HepG2 (cell line): ENCODE results near the gene ATAD3C. TPM values are rescaled to one million over a fixed set of nuclear protein-coding genes. Genes with fewer than 3 reads are reported as not detected.

Experiments used
- CEBPG ChIP-seq: IDR thresholded peaks from 2 replicates; pipeline ENCODE4 v1.6.1; 2016
- CREB1 ChIP-seq, 2 experiments: fragments of 450-650 bp in 1 of 2; IDR thresholded peaks; 2 replicates each; pipeline ENCODE4 v1.6.1; 2016 to 2017; ENCODE audit warnings: control low read depth in 1 of 2, mild to moderate bottlenecking in 1 of 2, missing compliant biosample characterization in 1 of 2, missing genetic modification characterization in 1 of 2
- HHEX ChIP-seq: IDR thresholded peaks from 2 replicates; pipeline ENCODE4 v1.6.1; 2016; ENCODE audit warnings: control low read depth
- JUN ChIP-seq: sonication (generic); formaldehyde crosslinking; IDR thresholded peaks from 2 replicates; pipeline ENCODE4 v1.4.0; 2020; ENCODE audit warnings: mild to moderate bottlenecking, missing genetic modification reagents
- KDM5A ChIP-seq: fragments of 200-600 bp; sonication (generic); IDR thresholded peaks from 2 replicates; pipeline ENCODE4 v1.7.0; 2018; ENCODE audit warnings: antibody characterized with exemption, mild to moderate bottlenecking, low read length, borderline replicate concordance
- MXI1 ChIP-seq: IDR thresholded peaks from 3 replicates; pipeline ENCODE4 v1.6.1; 2012; ENCODE audit warnings: low read depth, low read length, inconsistent platforms, borderline replicate concordance
- NBN ChIP-seq: fragments of 450-650 bp; conservative IDR thresholded peaks from 2 replicates; pipeline ENCODE4 v1.6.1; 2017
- NFYB ChIP-seq: sonication (generic); formaldehyde crosslinking; IDR thresholded peaks from 2 replicates; pipeline ENCODE4 v1.4.0; 2020; ENCODE audit warnings: missing genetic modification reagents
- SMC3 ChIP-seq: IDR thresholded peaks from 2 replicates; pipeline ENCODE4 v1.6.1; 2011; ENCODE audit warnings: low read length, improper control_type of control experiment
- TBX3 ChIP-seq: fragments of 450-650 bp; IDR thresholded peaks from 2 replicates; pipeline ENCODE4 v1.6.1; 2017; ENCODE audit warnings: antibody characterized with exemption, mild to moderate bottlenecking, inconsistent platforms, borderline replicate concordance
- ZFP36L1 ChIP-seq: sonication (generic); formaldehyde crosslinking; IDR thresholded peaks from 2 replicates; pipeline ENCODE4 v1.8.0; 2022; ENCODE audit warnings: mild to moderate bottlenecking, missing genetic modification reagents, moderate library complexity
- ZNF260 ChIP-seq: sonication (generic); formaldehyde crosslinking; IDR thresholded peaks from 2 replicates; pipeline ENCODE4 v1.4.0; 2020; ENCODE audit warnings: missing genetic modification reagents, low read depth, mild to moderate bottlenecking, borderline replicate concordance
- ZNF282 ChIP-seq: fragments of 450-650 bp; IDR thresholded peaks from 2 replicates; pipeline ENCODE4 v1.6.1; 2018; ENCODE audit not compliant: partially characterized antibody
- ZNF3 ChIP-seq: IDR thresholded peaks from 2 replicates; pipeline ENCODE4 v1.7.0; 2017; ENCODE audit warnings: inconsistent platforms
- ZNF383 ChIP-seq: sonication (generic); formaldehyde crosslinking; IDR thresholded peaks from 2 replicates; pipeline ENCODE4 v1.4.0; 2020; ENCODE audit warnings: missing genetic modification reagents, mild to moderate bottlenecking, borderline replicate concordance
- ZNF7 ChIP-seq: IDR thresholded peaks from 2 replicates; pipeline ENCODE4 v1.6.1; 2016; ENCODE audit warnings: missing biosample characterization, missing genetic modification reagents
- ZNF773 ChIP-seq: sonication (generic); formaldehyde crosslinking; IDR thresholded peaks from 2 replicates; pipeline ENCODE4 v1.4.0; 2020; ENCODE audit warnings: missing genetic modification reagents, borderline replicate concordance
- polyA plus RNA-seq, 8 experiments: library from polyadenylated mRNA; depleted of rRNA in 3 of 8; stranded (reverse) in 7 of 8; unstranded in 1 of 8; fragments of >200 nt; fragmentation: Illumina TruSeq in 4 of 8; extraction: Trizol in 4 of 8; gene quantifications; 2 replicates each; pipeline versions ENCODE4 v1.2.1 to v1.2.3, GENCODE V29; 2011 to 2016; ENCODE audit warnings: low read depth in 4 of 8, missing spikeins in 1 of 8, mixed read lengths in 1 of 8; ENCODE audit not compliant: insufficient read depth in 1 of 8
- total RNA-seq, 5 experiments: library from RNA; depleted of rRNA; stranded (reverse); fragments of >200 nt; fragmentation: Illumina TruSeq; extraction: Trizol; gene quantifications; 2 replicates each; pipeline ENCODE4 v1.2.3, GENCODE V29; 2016; ENCODE audit warnings: low read depth in 1 of 5
- TF ChIP-seq, protein P1 (sequence below): sonication (generic); formaldehyde crosslinking; IDR thresholded peaks from 2 replicates; pipeline ENCODE4 v1.4.0; 2020; ENCODE audit warnings: mild to moderate bottlenecking, missing genetic modification reagents
- TF ChIP-seq, protein P2 (sequence below): sonication (generic); formaldehyde crosslinking; IDR thresholded peaks from 2 replicates; pipeline ENCODE4 v1.5.0; 2020; ENCODE audit warnings: missing genetic modification reagents
- TF ChIP-seq, protein P3 (sequence below): sonication (generic); formaldehyde crosslinking; IDR thresholded peaks from 2 replicates; pipeline ENCODE4 v1.5.0; 2020; ENCODE audit warnings: mild to moderate bottlenecking, missing genetic modification reagents
- TF ChIP-seq, protein P4 (sequence below): sonication (generic); formaldehyde crosslinking; IDR thresholded peaks from 2 replicates; pipeline ENCODE4 v1.4.0; 2020; ENCODE audit warnings: missing genetic modification reagents, borderline replicate concordance
- TF ChIP-seq, protein P5 (sequence below): sonication (generic); formaldehyde crosslinking; IDR thresholded peaks from 2 replicates; pipeline ENCODE4 v1.8.0; 2022; ENCODE audit warnings: mild to moderate bottlenecking, missing genetic modification reagents; ENCODE audit not compliant: insufficient replicate concordance

The ATAD3C gene
- total and polyA plus RNA-seq, 2 of the 13 experiments (the other 11 are each of a cell fraction or from before 2014, with no cell fraction given): 2.4 to 3.2 TPM

DNA sequence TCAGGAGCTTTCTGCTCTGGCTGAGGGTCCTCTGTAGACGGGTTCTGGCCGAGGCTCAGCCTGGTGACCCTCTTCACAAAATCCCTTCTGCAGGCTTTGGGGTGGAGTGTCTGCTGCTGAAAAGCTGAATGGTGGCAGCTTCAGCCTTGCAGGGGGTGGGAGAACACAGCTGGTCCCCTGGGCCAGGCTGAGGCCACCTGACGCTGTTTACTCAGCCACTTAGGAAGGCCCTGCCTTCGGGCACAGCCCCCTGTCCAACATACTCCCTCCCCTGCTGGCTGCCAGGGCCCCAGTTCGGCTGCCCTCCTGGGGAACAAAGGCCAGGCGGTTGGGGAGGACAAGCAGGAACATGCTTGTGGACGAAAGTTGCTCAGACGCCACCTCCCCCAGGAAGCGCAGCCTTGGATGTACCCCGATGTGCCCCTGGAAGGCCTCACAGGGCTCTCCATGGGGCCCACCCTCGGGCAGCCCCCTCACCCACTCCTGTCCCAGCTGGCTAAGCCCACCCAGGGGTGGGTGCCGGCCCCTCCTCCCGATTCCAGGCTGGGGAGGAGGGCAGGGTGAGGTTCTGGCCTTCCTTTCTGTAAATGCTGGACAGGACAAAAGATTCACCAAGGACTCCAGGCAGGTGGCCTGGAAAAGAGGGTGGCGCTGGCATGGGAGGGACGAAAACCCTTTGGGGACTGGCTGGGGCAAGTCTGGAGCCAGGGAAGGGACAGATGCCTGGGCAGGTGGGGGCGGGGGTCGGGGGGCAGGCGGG, 28.2 kb upstream of the ATAD3C start, which contains the start of gene ANKRD65 (continued):
- TF ChIP-seq, protein P1, sequence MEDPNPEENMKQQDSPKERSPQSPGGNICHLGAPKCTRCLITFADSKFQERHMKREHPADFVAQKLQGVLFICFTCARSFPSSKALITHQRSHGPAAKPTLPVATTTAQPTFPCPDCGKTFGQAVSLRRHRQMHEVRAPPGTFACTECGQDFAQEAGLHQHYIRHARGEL (CRISPR knock-in tag): no peak
- no peak for TF ChIP-seq CREB1 (IDR thresholded peaks at IDR 0.05)
- no peak for TF ChIP-seq CREB1 (CRISPR knock-in tag; IDR thresholded peaks at IDR 0.05)
- TF ChIP-seq, protein P2, sequence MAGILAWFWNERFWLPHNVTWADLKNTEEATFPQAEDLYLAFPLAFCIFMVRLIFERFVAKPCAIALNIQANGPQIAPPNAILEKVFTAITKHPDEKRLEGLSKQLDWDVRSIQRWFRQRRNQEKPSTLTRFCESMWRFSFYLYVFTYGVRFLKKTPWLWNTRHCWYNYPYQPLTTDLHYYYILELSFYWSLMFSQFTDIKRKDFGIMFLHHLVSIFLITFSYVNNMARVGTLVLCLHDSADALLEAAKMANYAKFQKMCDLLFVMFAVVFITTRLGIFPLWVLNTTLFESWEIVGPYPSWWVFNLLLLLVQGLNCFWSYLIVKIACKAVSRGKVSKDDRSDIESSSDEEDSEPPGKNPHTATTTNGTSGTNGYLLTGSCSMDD (CRISPR knock-in tag): no peak
- no peak for TF ChIP-seq ZNF383 (CRISPR knock-in tag)
- TF ChIP-seq ZNF282: no peak
- no peak for TF ChIP-seq ZNF3 (CRISPR knock-in tag)
- TF ChIP-seq ZNF260 (CRISPR knock-in tag): no peak
- TF ChIP-seq NBN: no peak
- TF ChIP-seq, protein P3, sequence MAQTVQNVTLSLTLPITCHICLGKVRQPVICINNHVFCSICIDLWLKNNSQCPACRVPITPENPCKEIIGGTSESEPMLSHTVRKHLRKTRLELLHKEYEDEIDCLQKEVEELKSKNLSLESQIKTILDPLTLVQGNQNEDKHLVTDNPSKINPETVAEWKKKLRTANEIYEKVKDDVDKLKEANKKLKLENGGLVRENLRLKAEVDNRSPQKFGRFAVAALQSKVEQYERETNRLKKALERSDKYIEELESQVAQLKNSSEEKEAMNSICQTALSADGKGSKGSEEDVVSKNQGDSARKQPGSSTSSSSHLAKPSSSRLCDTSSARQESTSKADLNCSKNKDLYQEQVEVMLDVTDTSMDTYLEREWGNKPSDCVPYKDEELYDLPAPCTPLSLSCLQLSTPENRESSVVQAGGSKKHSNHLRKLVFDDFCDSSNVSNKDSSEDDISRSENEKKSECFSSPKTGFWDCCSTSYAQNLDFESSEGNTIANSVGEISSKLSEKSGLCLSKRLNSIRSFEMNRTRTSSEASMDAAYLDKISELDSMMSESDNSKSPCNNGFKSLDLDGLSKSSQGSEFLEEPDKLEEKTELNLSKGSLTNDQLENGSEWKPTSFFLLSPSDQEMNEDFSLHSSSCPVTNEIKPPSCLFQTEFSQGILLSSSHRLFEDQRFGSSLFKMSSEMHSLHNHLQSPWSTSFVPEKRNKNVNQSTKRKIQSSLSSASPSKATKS: no peak
- TF ChIP-seq SMC3: no peak
- no peak for TF ChIP-seq ZNF773 (CRISPR knock-in tag)
- TF ChIP-seq HHEX: no peak
- TF ChIP-seq ZFP36L1 (CRISPR knock-in tag): no peak
- TF ChIP-seq KDM5A: no peak
- peak; percentile 14; the same call in 1 of the 3 replicates for TF ChIP-seq MXI1
- TF ChIP-seq JUN (CRISPR knock-in tag): no peak
- TF ChIP-seq, protein P4, sequence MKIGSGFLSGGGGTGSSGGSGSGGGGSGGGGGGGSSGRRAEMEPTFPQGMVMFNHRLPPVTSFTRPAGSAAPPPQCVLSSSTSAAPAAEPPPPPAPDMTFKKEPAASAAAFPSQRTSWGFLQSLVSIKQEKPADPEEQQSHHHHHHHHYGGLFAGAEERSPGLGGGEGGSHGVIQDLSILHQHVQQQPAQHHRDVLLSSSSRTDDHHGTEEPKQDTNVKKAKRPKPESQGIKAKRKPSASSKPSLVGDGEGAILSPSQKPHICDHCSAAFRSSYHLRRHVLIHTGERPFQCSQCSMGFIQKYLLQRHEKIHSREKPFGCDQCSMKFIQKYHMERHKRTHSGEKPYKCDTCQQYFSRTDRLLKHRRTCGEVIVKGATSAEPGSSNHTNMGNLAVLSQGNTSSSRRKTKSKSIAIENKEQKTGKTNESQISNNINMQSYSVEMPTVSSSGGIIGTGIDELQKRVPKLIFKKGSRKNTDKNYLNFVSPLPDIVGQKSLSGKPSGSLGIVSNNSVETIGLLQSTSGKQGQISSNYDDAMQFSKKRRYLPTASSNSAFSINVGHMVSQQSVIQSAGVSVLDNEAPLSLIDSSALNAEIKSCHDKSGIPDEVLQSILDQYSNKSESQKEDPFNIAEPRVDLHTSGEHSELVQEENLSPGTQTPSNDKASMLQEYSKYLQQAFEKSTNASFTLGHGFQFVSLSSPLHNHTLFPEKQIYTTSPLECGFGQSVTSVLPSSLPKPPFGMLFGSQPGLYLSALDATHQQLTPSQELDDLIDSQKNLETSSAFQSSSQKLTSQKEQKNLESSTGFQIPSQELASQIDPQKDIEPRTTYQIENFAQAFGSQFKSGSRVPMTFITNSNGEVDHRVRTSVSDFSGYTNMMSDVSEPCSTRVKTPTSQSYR (CRISPR knock-in tag): no peak
- TF ChIP-seq TBX3: no peak
- no peak for TF ChIP-seq CEBPG (CRISPR knock-in tag)
- no peak for TF ChIP-seq ZNF7 (CRISPR knock-in tag)
- peak; percentile 43; the same call in 1 of the 2 replicates for TF ChIP-seq NFYB (CRISPR knock-in tag)
- TF ChIP-seq, protein P5, sequence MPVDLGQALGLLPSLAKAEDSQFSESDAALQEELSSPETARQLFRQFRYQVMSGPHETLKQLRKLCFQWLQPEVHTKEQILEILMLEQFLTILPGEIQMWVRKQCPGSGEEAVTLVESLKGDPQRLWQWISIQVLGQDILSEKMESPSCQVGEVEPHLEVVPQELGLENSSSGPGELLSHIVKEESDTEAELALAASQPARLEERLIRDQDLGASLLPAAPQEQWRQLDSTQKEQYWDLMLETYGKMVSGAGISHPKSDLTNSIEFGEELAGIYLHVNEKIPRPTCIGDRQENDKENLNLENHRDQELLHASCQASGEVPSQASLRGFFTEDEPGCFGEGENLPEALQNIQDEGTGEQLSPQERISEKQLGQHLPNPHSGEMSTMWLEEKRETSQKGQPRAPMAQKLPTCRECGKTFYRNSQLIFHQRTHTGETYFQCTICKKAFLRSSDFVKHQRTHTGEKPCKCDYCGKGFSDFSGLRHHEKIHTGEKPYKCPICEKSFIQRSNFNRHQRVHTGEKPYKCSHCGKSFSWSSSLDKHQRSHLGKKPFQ (CRISPR knock-in tag): no peak
